NT2/D1 (cell line): Measurements from ENCODE around the gene USB1.

Experiments
- DNase-seq: peaks from one replicate; pipeline ENCODE4 v3.0.0-alpha.2; 2011; ENCODE audit warnings: low read depth, low spot score
- H3K27me3 ChIP-seq: 2 replicates; pipeline ENCODE4 v1.6.0; 2011; ENCODE audit warnings: mild to moderate bottlenecking; ENCODE audit not compliant: insufficient read length, insufficient read depth
- H3K36me3 ChIP-seq: 2 replicates; pipeline ENCODE4 v1.6.1; 2011; ENCODE audit warnings: mild to moderate bottlenecking, low read length, mixed read lengths; ENCODE audit not compliant: insufficient read depth, insufficient read length
- H3K4me1 ChIP-seq: 2 replicates; pipeline ENCODE4 v1.5.1; 2011; ENCODE audit not compliant: insufficient read depth, insufficient read length
- H3K4me3 ChIP-seq: 2 replicates; pipeline ENCODE4 v1.5.1; 2011; ENCODE audit warnings: low read depth; ENCODE audit not compliant: insufficient read length
- H3K9ac ChIP-seq: 2 replicates; pipeline ENCODE4 v1.6.0; 2011; ENCODE audit warnings: low read depth; ENCODE audit not compliant: insufficient read length
- H3K9me3 ChIP-seq: 2 replicates; pipeline ENCODE4 v1.5.1; 2011; ENCODE audit warnings: mild to moderate bottlenecking, low read length; ENCODE audit not compliant: insufficient read depth
- SUZ12 ChIP-seq: IDR thresholded peaks from 2 replicates; pipeline ENCODE4 v1.6.1; 2011; ENCODE audit not compliant: insufficient read length, insufficient read depth; ENCODE audit errors: extremely low read depth
- YY1 ChIP-seq: IDR thresholded peaks from 2 replicates; pipeline ENCODE4 v1.6.1; 2011; ENCODE audit not compliant: insufficient read length, insufficient read depth
- ZNF274 ChIP-seq: IDR thresholded peaks from 2 replicates; pipeline ENCODE4 v1.6.1; 2011; ENCODE audit warnings: mild to moderate bottlenecking, low read depth, low read length

The USB1 gene

DNA sequence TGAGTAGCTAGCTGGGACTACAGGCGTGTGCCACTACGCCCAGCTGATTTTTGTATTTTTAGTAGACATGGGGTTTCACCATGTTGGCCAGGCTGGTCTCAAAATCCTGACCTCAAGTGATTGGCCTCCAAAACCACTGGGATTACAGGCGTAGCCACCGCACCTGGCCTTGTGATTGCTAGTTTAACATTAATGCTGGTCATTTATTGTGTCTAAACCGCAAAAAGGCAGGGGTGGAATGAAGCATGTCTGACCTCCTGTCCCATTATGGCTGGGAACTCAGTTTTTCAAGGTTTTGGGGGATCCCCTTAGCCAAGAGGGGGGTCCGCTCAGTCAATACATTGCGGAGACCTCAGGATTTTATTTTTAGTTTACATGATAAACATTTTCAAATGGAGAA is 19.6 kb upstream of the USB1 start:
- Histone ChIP-seq H3K36me3 (no peaks in the 10 kb centered on the region), H3K27me3 (peaks cover 27% of the 10 kb centered on the region), H3K9me3 (no peaks in the 10 kb centered on the region), H3K4me3 (no peak overlapping the region), H3K4me1 (peaks cover 14% of the 10 kb centered on the region), H3K9ac (no peak overlapping the region)
- DNase-seq = no peak
- TF ChIP-seq SUZ12 (no peak), YY1 (no peak), ZNF274 (no peak)

GRCh38 chr16:57982385-57982784 is 18.8 kb upstream of the USB1 start:
- H3K27me3 ChIP-seq = peaks cover 34% of the 10 kb centered on the region
- peaks cover 14% of the 10 kb centered on the region for H3K4me1 ChIP-seq
- no peak overlapping the region for H3K4me3 ChIP-seq
- no peaks in the 10 kb centered on the region for H3K9me3 ChIP-seq
- no peak for DNase-seq
- H3K9ac ChIP-seq = no peak overlapping the region
- TF ChIP-seq ZNF274 = no peak
- no peak for TF ChIP-seq YY1
- TF ChIP-seq SUZ12 = no peak
- no peaks in the 10 kb centered on the region for H3K36me3 ChIP-seq

GRCh38 chr16:57984443-57985203 is 16.6 kb upstream of the USB1 start:
- Histone ChIP-seq H3K9me3 (no peaks in the 10 kb centered on the region), H3K4me1 (peaks cover 9% of the 10 kb centered on the region), H3K36me3 (no peaks in the 10 kb centered on the region), H3K27me3 (peaks cover 40% of the 10 kb centered on the region), H3K9ac (peak overlapping the region; percentile 81), H3K4me3 (peak overlapping the region; percentile 66)
- TF ChIP-seq SUZ12 (no peak), ZNF274 (no peak), YY1 (no peak)
- DNase-seq = peak; percentile 93

- no peak for TF ChIP-seq ZNF274
- TF ChIP-seq SUZ12 = no peak
- TF ChIP-seq YY1 = no peak
- Histone ChIP-seq H3K36me3 (no peaks in the 10 kb centered on the region), H3K27me3 (peaks cover 40% of the 10 kb centered on the region), H3K9me3 (no peaks in the 10 kb centered on the region), H3K4me1 (peaks cover 9% of the 10 kb centered on the region), H3K4me3 (peak overlapping the region; percentile 63), H3K9ac (peak overlapping the region; percentile 72)
- no peak for DNase-seq
These were observed 15.7 kb upstream of the USB1 start for GRCh38 chr16:57985204-57986181.

DNA sequence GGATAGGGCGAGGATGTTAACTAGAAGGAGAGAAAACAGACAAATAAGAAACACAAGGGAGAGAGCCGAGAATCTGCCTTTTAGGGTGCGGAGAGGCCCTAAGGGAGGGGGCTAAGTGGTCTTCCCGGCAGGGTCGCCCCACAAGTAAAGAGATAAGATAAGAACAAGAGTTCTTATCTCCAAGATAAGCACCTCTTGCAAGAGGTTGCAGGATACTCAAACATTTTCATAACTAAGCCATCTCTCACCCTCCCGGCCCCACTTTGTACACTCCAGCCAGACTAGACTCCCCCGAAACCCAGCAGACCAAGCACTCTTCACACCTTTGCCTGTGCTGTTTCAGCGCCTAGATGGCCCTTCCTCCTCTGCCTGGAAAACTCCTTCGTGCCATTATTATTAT is 15.0 kb upstream of the USB1 start:
- Histone ChIP-seq H3K9me3 (no peaks in the 10 kb centered on the region), H3K4me1 (peaks cover 9% of the 10 kb centered on the region), H3K27me3 (peaks cover 40% of the 10 kb centered on the region), H3K36me3 (no peaks in the 10 kb centered on the region), H3K4me3 (peak overlapping the region; percentile 63), H3K9ac (no peak overlapping the region)
- no peak for DNase-seq
- TF ChIP-seq SUZ12 (no peak), ZNF274 (no peak), YY1 (no peak)

DNA sequence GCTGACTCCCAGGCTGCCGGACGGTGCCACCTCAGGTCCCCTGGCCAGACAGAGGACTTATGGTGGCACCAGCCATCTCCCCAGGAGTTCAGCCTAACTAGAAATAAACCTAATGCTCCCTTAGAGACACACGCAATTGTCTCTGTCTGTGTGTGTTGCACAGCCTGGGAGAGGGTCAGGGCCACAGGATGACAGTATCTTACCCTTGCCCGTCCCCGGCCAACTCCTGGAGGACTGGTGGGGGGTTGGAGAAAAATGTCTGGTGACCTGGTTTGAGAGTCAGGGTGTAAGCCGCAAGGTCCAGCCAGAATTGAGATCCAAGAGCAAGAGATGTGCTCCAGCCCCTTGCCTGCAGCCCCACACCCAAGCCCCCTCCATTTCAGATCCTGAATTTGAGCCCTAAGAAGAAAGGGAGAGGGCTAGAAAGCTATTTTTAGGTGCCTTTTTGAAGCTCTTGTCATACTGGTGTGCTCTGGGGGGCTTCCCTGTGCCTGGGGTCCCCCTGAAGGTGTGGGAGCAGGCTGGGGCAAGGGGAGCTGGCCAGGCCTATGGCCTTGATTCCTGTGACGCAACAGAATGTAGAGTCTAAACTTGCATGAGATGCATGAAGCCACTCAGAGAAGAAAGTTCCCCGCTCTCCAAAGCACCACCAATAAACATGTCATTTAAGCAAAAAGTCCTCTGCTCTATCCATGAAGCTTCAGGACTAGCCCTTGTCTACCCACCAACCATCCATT is 13.6 kb upstream of the USB1 start:
- Histone ChIP-seq H3K36me3 (no peaks in the 10 kb centered on the region), H3K9ac (no peak overlapping the region), H3K9me3 (no peaks in the 10 kb centered on the region), H3K4me3 (no peak overlapping the region), H3K27me3 (peaks cover 40% of the 10 kb centered on the region), H3K4me1 (peaks cover 12% of the 10 kb centered on the region)
- TF ChIP-seq ZNF274 = no peak
- TF ChIP-seq SUZ12 = no peak
- no peak for TF ChIP-seq YY1
- DNase-seq = no peak

DNA sequence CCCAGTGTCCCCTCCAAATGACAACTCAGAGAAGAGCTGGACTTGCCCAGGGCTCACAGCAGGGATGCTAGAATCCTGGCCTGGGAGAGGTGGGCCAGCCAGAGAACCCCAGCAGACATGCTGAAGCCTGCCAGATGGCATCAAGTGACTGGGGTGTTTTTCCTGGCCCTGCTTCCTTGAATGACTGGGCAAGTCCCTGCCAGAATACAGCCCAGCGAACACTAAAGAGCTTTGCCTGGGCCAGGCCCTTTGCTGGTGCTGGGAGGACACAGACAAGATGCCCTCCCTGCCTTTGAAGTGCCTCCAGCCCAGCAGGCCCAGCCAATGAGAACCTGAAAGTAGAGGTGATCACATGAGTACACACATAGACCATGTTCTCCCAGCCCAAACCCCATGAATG is 12.3 kb upstream of the USB1 start:
- TF ChIP-seq ZNF274 = no peak
- TF ChIP-seq YY1 = no peak
- TF ChIP-seq SUZ12 = no peak
- H3K4me1 ChIP-seq = peaks cover 12% of the 10 kb centered on the region
- no peak overlapping the region for H3K9ac ChIP-seq
- peaks cover 36% of the 10 kb centered on the region for H3K27me3 ChIP-seq
- H3K4me3 ChIP-seq = no peak overlapping the region
- no peak for DNase-seq
- no peaks in the 10 kb centered on the region for H3K9me3 ChIP-seq
- H3K36me3 ChIP-seq = peaks cover 2% of the 10 kb centered on the region
